NCI-H1436 treated with DMSO at 0.1 percent for 48 hours (cell line): ENCODE results near the gene B4GALT3.

Experiments used
- DNase-seq: peaks from one replicate; lab custom pipeline; 2025; lab: John Stamatoyannopoulos, UW

B4GALT3 gene

GRCh38 chr1:161122967-161123366, 54.3 kb downstream of the B4GALT3 start:
- no peak for DNase-seq

- DNase-seq: no peak
These were observed 55.5 kb downstream of the B4GALT3 start for GRCh38 chr1:161121834-161122233.
